ENCODE data around the gene TNNI3.

- no peak for TF ChIP-seq CTCF (IDR thresholded peaks at IDR 0.05)
- TF ChIP-seq POLR2A (IDR thresholded peaks at IDR 0.05) = peak; percentile 60
- TF ChIP-seq EP300 (IDR thresholded peaks at IDR 0.05) = peak; percentile 88
These were observed 43.9 kb downstream of the TNNI3 start for GRCh38 chr19:55113570-55114039.

All from ovary (tissue), 3 donors.